HEK293 (cell line): ENCODE measurements around the gene TMEM263.

Source experiments
- YY1 ChIP-seq: fragments of 450-650 bp; formaldehyde crosslinking; IDR thresholded peaks from 2 replicates; pipeline ENCODE4 v1.5.1; 2018; ENCODE audit warnings: missing biosample characterization, missing genetic modification characterization
- ZFP3 ChIP-seq: fragments of 450-650 bp; formaldehyde crosslinking; IDR thresholded peaks from 2 replicates; pipeline ENCODE4 v1.5.1; 2016; ENCODE audit warnings: low read depth, missing biosample characterization, missing genetic modification characterization
- ZNF174 ChIP-seq: fragments of 450-650 bp; formaldehyde crosslinking; IDR thresholded peaks from 2 replicates; pipeline ENCODE4 v1.5.0; 2017; ENCODE audit warnings: missing biosample characterization, mild to moderate bottlenecking, missing genetic modification characterization
- ZNF23 ChIP-seq: fragments of 450-650 bp; formaldehyde crosslinking; IDR thresholded peaks from 2 replicates; pipeline ENCODE4 v1.5.1; 2016; ENCODE audit warnings: missing biosample characterization, missing genetic modification characterization, borderline replicate concordance
- ZNF324 ChIP-seq: fragments of 450-650 bp; formaldehyde crosslinking; IDR thresholded peaks from 2 replicates; pipeline ENCODE4 v1.5.1; 2016; ENCODE audit warnings: missing biosample characterization, missing genetic modification characterization
- ZNF521 ChIP-seq: fragments of 450-650 bp; formaldehyde crosslinking; IDR thresholded peaks from 2 replicates; pipeline ENCODE4 v1.5.1; 2017; ENCODE audit warnings: missing biosample characterization, mild to moderate bottlenecking, missing genetic modification characterization
- ZNF785 ChIP-seq: fragments of 450-650 bp; formaldehyde crosslinking; IDR thresholded peaks from 2 replicates; pipeline ENCODE4 v1.5.1; 2016; ENCODE audit warnings: missing biosample characterization, missing genetic modification characterization
- TF ChIP-seq, protein P1 (sequence below): fragments of 450-650 bp; formaldehyde crosslinking; IDR thresholded peaks from 2 replicates; pipeline ENCODE4 v1.5.1; 2016; ENCODE audit warnings: missing biosample characterization, missing genetic modification characterization
- TF ChIP-seq, protein P2 (sequence below): fragments of 450-650 bp; formaldehyde crosslinking; IDR thresholded peaks from 2 replicates; pipeline ENCODE4 v1.5.1; 2016; ENCODE audit warnings: missing biosample characterization, missing genetic modification characterization

DNA sequence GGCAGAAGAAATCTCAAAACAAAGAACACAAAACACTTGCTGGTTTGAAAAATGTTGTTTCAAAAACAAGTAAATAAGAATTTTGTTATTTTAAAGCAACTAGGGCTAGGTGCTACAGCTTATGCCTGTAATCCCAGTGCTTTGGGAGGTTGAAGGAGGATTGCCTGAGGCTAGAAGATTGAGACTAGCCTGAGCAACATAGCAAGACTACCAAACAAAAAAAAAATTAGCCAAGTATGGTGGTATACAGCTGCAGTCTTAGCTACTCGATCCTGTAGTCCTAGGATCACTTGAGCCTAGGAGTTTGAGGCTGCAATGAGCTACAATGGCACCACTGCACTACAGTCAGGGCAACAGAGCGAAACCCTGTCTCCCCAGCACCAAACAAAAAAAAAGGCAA is 63.8 kb downstream of the TMEM263 start:
- no peak for TF ChIP-seq ZNF521
- no peak for TF ChIP-seq YY1 (tag by site-specific recombination)
- no peak for TF ChIP-seq ZNF785 (tag by site-specific recombination)
- TF ChIP-seq, protein P1, sequence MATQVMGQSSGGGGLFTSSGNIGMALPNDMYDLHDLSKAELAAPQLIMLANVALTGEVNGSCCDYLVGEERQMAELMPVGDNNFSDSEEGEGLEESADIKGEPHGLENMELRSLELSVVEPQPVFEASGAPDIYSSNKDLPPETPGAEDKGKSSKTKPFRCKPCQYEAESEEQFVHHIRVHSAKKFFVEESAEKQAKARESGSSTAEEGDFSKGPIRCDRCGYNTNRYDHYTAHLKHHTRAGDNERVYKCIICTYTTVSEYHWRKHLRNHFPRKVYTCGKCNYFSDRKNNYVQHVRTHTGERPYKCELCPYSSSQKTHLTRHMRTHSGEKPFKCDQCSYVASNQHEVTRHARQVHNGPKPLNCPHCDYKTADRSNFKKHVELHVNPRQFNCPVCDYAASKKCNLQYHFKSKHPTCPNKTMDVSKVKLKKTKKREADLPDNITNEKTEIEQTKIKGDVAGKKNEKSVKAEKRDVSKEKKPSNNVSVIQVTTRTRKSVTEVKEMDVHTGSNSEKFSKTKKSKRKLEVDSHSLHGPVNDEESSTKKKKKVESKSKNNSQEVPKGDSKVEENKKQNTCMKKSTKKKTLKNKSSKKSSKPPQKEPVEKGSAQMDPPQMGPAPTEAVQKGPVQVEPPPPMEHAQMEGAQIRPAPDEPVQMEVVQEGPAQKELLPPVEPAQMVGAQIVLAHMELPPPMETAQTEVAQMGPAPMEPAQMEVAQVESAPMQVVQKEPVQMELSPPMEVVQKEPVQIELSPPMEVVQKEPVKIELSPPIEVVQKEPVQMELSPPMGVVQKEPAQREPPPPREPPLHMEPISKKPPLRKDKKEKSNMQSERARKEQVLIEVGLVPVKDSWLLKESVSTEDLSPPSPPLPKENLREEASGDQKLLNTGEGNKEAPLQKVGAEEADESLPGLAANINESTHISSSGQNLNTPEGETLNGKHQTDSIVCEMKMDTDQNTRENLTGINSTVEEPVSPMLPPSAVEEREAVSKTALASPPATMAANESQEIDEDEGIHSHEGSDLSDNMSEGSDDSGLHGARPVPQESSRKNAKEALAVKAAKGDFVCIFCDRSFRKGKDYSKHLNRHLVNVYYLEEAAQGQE (tag by site-specific recombination): no peak
- TF ChIP-seq, protein P2, sequence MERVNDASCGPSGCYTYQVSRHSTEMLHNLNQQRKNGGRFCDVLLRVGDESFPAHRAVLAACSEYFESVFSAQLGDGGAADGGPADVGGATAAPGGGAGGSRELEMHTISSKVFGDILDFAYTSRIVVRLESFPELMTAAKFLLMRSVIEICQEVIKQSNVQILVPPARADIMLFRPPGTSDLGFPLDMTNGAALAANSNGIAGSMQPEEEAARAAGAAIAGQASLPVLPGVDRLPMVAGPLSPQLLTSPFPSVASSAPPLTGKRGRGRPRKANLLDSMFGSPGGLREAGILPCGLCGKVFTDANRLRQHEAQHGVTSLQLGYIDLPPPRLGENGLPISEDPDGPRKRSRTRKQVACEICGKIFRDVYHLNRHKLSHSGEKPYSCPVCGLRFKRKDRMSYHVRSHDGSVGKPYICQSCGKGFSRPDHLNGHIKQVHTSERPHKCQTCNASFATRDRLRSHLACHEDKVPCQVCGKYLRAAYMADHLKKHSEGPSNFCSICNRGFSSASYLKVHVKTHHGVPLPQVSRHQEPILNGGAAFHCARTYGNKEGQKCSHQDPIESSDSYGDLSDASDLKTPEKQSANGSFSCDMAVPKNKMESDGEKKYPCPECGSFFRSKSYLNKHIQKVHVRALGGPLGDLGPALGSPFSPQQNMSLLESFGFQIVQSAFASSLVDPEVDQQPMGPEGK: no peak
- TF ChIP-seq ZNF23 (tag by site-specific recombination): no peak
- no peak for TF ChIP-seq ZNF174
- no peak for TF ChIP-seq ZFP3
- TF ChIP-seq ZNF324 (tag by site-specific recombination): no peak
